C4-2B (cell line): ENCODE measurements around the gene NDUFB2.
"Not testable (repeated sequence)": the region's sequence is repeated elsewhere in the genome, so short reads cannot be mapped to it uniquely, and the experiment has no call there.

Experiments
- H3K27ac ChIP-seq: fragments of 450-650 bp; 2 replicates; pipeline ENCODE4 v1.5.1; 2017
- CTCF ChIP-seq: fragments of 450-650 bp; conservative IDR thresholded peaks from 2 replicates; pipeline ENCODE4 v1.5.1; 2017; ENCODE audit warnings: mild to moderate bottlenecking
- ZFX ChIP-seq: fragments of 450-650 bp; IDR thresholded peaks from 2 replicates; pipeline ENCODE4 v1.6.1; 2017

NDUFB2 gene

GRCh38 chr7:140673063-140673773 lies 23.3 kb upstream of the NDUFB2 start:
- H3K27ac ChIP-seq, result peak overlapping the region; percentile 87
- peak; percentile 25 for TF ChIP-seq CTCF
- peak; percentile 99 for TF ChIP-seq ZFX

DNA sequence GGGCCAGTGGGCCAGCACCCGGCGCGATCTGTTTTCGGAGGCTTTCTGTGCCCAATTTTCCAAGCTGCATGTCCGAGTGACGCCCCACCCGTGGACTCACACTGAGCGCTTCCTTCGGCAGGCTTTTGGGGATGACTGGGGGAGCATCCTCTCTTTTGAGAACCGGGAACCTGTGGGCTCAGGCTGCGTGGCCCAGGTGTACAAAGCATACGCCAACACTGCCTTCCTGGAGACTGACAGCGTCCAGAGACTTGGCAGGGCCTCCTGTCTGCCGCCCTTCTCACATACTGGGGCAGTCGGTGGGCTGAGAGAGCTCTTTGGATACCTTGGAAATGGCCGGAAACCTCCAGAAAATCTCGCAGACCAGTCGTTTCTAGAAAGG lies 22.7 kb upstream of the NDUFB2 start:
- no peak for TF ChIP-seq ZFX
- no peak for TF ChIP-seq CTCF
- peak overlapping the region; percentile 87 for H3K27ac ChIP-seq

GRCh38 chr7:140674356-140674800 lies 22.1 kb upstream of the NDUFB2 start:
- TF ChIP-seq ZFX (no peak), CTCF (no peak)
- H3K27ac ChIP-seq, result peak overlapping the region; percentile 87; the same call in 1 of the 2 replicates

- TF ChIP-seq ZFX, result no peak
- no peak overlapping the region for H3K27ac ChIP-seq
Measured at GRCh38 chr7:140674899-140675701, 21.4 kb upstream of the NDUFB2 start.

DNA sequence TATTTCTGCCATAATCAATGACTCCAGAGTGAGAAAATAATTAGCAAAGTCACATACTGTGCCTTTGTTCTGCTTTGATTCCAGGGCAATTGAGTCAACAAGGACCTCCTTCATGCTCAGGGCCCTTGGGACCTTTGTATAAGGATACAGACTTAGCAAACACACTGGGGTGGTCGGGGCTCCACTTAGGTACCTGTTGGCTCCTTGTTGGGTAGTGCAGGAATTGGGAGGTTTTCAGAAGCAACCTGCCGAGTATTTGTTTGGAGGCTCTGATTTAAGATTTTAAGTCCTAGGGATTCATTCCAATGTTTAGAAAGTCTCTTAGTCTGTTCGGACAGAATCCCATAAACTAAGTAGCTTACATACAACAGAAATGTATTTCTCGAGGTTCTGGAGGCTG lies 20.8 kb upstream of the NDUFB2 start:
- no peak overlapping the region for H3K27ac ChIP-seq
- TF ChIP-seq ZFX (no peak), CTCF (no peak)

- no peak for TF ChIP-seq ZFX
- no peak for TF ChIP-seq CTCF
- no peak overlapping the region for H3K27ac ChIP-seq
Measured at GRCh38 chr7:140676306-140676705, 20.2 kb upstream of the NDUFB2 start.

- H3K27ac ChIP-seq, result not testable (repeated sequence)
Measured at GRCh38 chr7:140676956-140677355, 19.6 kb upstream of the NDUFB2 start.

DNA sequence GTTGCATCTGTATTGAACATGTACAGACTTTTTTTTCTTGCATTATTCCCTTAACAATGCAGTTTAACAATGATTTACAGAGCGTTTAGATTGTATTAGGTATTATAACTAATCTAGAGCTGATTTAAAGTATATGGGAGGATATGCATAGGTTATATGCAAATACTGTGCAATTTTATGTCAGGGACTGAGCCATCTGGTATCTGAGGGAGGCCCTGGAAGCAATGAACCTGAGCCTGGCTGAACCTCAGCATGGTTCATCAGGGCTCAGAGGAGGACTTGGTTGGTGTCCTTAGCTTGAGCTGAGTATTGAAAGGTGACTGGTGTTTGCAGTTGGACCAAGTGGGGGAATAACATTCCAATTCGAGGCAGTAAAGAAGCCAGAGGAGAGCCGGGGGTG lies 19.0 kb upstream of the NDUFB2 start:
- H3K27ac ChIP-seq, result no peak overlapping the region
- TF ChIP-seq ZFX (no peak), CTCF (no peak)
